NK-92 treated with Interleukin-12 subunit alpha and Interleukin-12 subunit beta, amount 100 ng/mL, for 24 hours (cell line): ENCODE results near the gene SLC27A4.
"Not testable (repeated sequence)": the region's sequence is repeated elsewhere in the genome, so short reads cannot be mapped to it uniquely, and the experiment has no call there.

Source experiments
- DNase-seq: peaks from one replicate; lab custom pipeline; 2025; lab: John Stamatoyannopoulos, UW

Gene SLC27A4

DNA sequence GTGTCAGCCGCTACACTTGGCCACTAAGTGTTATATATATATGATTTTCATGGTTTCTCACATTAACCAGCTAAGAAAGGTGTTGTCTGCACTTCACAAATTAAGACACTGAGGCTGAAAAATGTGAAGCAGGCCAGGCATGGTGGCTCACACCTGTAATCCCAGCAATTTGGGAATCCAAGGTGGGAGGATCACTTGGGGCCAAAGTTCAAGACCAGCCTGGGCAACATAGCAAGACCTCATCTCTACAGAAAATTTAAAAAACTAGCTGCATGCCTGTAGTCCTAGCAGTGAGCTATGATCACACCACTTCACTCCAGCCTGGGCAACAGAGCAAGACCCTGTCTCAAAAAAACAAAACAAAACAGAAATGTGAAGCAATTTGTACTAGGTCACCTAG is 15.9 kb upstream of the SLC27A4 start:
- no peak for DNase-seq

DNA sequence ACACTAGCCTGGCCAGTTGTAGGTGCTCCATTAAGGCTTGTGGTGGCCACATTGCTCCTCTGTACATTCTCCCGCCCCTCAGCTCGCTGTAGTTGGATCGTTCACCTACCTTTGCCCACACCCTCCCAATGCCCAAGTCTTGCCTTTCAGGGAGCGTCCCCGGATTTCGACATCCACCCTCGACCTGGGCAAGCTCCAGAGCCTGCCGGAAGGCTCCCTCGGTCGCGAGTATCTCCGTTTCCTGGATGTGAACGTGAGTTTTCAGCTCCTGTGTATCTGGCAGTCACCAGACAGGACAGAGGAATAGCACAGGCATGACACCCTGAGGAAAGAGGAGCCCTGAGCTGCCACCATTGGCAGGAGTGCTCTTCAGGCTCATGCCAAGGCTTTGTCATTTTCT is 14.7 kb upstream of the SLC27A4 start:
- no peak for DNase-seq

DNA sequence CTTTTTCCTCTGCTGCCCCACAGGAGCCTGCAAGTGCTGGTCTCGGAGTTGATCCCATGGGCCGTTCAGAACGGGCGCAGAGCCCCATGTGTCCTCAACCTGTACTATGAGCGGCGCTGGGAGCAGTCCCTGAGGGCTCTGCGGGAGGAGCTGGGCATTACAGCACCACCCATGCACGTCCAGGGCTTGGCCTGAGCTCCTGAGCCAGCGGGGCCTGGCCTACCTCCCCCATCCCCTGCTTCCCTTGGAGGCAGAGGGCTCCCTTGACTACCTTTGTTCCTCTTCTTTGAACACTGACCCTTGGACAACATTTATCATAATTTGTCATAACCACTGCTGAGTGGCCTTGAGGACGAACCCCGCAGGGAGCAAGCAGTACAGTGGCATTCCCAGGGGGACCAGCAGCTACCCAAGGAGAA is 6.9 kb upstream of the SLC27A4 start:
- no peak for DNase-seq

DNA sequence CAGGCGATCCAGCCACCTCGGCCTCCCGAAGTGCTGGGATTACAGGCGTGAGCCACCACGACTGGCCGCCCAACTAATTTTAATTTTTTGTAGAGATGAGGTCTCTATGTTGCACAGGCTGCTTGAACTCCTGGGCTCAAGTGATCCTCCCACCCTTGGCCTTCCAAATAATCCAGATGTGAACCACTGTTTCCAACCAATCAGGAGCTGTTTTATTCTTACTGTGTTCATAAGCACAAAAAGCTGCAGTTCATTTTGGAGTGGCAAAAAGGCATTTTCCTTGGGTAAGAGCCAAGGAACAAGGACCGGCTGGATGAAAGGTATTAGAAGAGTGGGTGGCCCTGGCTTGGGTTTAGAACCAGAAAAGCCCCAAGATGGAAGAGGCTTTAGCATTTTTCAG is 5.2 kb upstream of the SLC27A4 start:
- no peak for DNase-seq

DNA sequence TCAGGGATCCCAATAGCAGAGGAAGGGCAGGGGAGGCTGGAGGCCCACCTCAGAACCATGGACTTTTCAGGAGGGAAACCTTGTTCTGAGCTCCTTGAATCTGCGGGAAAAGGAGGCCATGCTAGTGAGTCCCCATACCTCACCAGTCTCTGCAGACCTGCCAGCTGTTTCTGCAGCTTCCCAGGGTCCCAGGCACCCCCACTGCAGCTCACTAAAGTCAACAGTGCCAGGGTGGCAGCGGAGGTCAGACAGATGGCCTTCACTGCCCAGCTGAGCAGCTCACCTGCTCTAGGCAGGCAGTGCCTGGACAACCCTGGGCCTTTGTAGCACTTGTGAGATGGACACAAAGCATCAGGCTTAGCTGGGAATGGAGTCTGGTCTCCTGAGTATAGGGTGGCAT is 4.4 kb upstream of the SLC27A4 start:
- no peak for DNase-seq

DNA sequence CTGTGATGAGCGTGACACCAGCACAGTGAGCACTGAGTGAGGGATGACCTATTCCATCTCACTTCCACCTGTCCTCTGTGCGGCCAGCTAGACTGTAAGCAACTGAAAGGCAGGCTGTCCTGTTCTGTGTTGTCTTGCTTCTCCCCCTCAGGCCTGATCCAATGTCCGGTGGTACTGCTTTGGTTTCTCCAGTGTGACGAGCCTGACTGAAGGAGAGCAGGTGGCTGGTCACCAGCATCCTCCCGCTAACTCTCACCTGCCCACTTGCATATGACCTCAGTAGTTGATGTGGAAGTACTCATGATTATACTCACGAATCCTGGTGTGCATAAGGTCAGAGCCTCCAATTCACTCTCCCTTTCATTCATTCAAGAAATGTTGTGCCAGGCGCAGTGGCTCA is 2.4 kb upstream of the SLC27A4 start:
- no peak for DNase-seq

DNA sequence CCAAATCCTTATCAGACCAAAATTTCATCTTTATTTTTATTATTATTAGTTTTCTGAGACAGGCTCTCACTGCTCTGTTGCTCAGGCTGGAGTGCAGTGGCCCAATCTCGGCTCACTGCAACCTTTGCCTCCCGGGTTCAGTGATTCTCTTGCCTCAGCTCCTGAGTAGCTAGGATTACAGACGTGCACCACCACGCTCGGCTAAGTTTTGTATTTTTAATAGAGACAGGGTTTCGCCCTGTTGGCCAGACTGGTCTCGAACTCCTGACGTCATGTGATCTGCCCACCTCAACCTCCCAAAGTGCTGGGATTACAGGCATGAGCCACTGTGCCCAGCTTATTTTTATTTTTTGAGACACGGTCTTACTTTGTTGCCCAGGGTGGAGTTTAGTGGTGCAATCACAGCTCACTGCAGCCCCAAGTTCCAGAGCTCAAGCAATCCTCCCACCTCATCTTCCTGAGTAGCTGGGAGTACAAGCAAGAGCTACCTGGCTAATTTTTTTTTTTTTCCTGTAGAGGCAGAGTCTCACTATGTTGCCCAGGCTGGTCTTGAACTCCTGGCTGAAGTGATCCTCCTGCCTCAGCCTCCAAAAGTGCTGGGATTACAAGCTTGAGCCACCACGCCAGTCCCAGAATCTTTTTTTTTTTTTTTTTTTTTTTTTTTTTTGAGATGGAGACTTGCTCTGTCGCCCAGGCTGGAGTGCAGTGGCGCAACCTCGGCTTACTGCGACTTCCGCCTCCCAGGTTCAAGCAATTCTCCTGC is 1.3 kb upstream of the SLC27A4 start:
- DNase-seq = not testable (repeated sequence)

DNA sequence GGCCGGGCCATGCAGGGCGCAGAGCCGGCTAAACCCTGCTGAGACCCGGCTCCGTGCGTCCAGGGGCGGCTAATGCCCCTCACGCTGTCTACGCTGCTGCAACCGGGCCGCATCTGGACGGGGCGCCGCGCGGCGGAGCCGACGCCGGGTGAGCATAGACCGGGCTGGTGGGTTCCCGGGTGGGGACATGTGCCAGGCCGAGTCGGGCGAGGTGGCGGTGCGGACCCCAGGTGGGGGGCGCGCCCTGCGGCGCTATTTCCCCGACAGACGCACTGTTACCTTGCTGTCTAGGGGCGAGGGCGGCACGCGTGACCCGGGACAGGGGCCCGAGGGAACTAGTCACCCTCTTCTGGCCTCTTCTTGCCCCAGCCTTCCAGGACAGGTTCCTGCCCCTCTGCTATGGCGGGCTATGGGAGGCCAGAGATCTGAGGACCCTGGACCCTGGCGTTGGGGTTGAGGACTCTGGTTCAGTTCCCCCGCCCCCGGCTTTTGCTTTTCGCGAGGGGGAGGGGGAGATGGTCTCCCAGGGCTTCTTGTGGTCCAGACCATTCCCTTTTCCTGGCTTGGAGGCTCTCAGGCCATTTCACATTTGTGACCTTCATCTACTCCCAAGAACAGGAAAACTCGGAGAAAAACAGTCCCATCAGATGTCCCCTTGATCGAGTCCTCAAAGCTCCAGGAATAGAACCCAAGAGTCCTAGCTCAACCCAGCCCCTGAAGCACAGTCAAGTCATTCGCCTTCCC is 536 bp downstream of the SLC27A4 start:
- no peak for DNase-seq

DNA sequence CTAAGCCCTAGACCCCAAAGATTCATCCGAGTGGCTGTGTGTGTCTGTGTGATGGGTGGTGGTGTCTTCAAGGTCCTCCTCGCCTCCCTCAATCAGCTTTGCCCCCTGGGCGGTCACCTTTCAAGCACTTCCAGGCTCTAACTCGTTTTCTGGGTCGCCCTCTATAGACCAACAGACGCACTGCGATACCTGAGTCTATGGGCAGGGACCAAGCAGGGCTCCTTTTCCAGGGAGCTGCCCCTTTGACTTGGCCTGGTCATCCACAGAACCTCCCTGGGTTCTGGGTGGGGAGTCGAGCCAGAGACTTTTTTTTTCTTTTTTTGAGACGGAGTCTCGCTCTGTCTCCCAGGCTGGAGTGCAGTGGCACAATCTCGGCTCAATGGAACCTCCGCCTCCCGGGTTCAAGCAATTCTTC is 1.1 kb downstream of the SLC27A4 start:
- DNase-seq = peak; percentile 67

DNA sequence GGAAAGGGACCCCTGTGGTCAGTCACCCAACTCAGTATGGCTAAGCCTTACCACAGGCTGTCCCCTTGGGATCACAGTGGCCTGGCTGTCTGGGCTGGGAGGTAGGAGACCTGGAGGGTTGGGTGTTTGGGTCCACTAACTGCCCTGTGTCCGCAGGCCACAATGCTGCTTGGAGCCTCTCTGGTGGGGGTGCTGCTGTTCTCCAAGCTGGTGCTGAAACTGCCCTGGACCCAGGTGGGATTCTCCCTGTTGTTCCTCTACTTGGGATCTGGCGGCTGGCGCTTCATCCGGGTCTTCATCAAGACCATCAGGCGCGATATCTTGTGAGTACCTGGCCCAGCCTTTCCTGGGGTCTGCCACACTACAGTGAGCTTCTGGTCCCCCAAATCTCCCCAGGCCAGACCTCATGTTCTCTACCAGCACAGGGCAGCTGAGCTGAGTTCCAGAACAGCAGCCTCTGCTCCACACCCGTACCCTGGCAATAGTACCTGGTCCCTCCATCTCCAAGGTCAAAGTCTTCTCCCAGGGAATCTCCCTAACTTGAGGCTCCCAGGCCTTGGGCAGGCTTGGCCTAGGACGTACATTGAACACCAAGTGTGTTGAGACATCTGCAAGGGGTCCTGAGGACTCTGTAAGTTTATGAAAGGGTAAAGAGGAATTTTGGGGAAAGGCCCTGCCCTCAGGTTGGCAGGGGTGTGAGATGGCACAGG is 2.8 kb downstream of the SLC27A4 start:
- DNase-seq = no peak

DNA sequence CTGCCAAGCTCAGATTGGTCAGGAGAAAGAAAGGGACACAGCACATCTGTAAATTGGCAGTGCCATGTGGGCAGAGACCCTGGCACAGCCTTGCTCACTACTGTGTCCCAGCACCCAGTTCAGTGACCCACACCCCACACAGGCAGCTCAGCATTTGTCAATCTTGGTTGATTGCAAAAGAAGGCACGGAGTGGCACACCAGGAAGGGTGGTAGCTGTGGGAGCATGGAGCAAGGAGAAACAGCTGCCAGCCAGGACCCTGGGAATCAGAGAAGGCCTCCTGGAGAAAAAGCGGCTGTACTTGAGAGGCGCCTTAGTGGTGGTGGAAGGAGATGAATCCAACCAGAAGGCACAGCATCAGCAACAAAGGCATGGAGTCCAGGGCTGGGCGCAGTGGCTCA is 3.5 kb downstream of the SLC27A4 start:
- DNase-seq = no peak

DNA sequence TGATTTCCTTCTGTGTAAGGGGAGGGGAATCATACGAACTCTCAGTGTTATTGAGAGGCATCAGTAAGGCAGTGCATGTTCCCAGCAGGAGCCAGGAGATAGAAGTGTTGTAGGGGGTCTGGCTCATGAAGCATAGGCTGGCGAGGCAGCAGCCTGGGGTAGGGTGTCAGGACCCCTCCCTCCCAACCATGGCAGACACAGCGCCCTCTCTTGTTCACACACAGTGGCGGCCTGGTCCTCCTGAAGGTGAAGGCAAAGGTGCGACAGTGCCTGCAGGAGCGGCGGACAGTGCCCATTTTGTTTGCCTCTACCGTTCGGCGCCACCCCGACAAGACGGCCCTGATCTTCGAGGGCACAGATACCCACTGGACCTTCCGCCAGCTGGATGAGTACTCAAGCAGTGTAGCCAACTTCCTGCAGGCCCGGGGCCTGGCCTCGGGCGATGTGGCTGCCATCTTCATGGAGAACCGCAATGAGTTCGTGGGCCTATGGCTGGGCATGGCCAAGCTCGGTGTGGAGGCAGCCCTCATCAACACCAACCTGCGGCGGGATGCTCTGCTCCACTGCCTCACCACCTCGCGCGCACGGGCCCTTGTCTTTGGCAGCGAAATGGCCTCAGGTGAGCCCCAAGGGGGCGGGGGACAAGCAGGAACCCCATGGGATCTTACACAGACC is 4.7 kb downstream of the SLC27A4 start:
- DNase-seq = no peak

DNA sequence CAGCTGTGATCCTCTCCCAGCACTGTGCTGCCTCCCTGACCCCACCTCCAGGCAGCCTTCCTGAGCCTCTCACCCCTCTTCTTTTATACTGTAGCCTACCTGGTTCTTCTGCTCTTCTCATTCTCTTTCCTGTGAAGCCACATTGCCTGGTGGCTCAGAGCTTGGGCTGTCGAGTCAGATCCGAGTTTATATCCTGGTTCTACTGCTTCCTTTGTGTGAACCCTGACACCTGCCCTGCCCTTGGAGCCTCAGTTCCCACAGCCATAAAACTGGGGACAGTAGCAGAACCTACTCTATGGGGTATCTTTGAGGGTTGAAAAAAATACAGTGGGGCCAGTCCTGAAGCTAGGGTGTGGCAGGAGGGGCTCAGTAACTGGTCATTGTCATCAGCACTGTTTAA is 8.8 kb downstream of the SLC27A4 start:
- no peak for DNase-seq

DNA sequence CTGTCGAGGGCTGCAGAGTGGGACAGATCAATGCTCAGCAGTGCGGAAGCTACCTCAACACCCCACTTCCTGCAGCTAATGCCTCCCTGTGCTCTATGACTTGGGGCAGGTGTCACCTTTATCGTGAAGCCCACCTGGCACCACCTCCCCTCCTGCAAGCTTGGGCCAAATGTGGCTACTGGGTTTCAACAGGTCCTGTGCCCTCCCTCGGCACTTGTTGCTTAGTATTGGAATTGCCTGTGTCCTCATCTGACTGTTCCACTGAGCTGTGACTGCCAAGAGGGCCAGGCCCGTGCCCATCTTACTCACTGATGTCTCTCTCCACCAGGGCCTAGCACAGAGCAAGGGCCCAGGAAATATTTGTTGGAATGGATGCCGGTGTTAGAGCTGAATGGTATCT is 9.4 kb downstream of the SLC27A4 start:
- DNase-seq = no peak

DNA sequence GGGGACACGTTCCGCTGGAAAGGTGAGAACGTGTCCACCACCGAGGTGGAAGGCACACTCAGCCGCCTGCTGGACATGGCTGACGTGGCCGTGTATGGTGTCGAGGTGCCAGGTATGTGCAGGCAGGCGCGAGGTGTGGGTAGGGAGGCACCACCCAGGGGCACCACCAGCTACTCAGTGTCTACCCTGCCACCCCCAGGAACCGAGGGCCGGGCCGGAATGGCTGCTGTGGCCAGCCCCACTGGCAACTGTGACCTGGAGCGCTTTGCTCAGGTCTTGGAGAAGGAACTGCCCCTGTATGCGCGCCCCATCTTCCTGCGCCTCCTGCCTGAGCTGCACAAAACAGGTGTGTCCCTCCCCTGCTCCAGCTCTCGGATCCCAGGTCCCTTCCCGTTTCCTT is 15.1 kb downstream of the SLC27A4 start:
- DNase-seq = no peak

DNA sequence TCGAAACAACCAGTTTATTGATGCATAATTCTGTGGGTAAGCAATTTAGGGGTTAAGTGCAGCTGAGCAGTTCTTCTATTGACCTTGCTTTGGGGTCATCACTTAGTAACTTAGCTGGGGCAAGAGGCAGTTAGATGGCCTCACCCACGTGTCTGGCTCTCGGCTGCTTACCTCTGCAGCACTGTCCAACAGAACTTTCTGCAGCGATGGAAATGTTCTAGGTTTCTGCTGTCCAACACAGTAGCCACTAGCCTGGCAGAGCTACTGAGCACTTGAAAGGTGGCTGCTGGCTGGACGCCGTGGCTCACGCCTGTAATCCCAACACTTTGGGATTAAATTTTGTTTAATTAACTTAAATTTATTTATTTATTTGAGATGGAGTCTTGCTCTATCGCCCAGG is 17.8 kb downstream of the SLC27A4 start:
- DNase-seq = no peak

DNA sequence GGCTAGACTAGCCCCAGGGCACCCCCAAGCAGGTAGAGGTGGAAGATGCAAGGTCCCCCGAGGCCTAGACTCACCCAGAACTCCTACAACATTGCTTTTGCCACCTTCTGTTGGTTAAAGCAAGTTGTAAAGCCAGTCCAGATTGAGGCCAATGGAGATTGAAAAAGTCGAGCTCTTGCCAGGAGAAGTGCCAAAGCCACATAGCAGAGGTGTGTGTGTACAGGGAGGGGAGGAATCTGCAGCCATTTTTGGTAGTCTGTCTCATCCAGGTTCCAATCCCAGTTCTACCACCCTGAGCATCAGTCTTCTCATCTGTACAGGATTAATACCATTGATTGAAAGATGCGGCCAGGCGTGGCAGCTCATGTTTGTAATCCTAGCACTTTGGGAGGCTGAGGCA is 18.5 kb downstream of the SLC27A4 start:
- no peak for DNase-seq

DNA sequence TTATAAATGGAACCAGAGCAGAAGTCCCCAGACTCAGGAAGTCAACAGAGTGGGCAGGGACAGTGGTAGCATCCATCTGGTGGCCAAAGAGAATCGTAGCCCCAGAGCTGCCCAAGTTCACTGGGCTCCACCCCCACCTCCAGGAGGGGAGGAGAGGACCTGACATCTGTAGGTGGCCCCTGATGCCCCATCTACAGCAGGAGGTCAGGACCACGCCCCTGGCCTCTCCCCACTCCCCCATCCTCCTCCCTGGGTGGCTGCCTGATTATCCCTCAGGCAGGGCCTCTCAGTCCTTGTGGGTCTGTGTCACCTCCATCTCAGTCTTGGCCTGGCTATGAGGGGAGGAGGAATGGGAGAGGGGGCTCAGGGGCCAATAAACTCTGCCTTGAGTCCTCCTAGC is 20.5 kb downstream of the SLC27A4 start:
- no peak for DNase-seq

DNA sequence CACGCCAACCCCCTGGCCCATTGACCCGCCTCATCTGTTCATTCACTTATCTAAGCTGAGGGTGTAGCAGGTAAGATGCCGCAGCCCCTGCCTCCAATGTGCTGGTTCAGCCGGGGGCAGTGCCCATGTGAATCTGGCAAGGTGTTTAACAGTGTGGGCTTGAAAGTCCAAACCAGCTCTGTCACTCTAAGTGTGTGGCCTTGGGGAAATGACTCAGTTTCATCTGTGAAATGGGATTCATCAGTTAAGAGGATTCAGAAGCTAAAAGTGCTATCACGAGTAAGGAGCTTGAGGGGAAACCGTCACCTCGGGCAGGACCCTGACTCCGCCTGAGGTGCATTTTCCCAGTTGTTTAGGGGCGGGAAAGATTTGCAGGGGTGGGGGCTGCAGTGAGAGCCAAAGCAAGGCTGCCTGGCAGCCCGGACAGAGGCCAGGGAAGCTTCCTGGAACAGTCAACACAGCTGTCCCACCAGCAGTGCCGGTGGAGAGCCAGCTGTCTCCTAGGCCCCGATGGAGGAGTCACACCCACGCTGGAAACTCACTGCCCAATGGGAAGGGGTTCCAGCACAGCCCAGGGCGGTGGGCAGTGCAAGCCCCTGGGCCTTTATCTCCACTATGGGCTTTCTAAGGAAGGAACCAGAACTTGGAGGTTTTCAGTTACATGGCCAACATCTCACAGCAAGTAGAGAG is 21.1 kb downstream of the SLC27A4 start:
- no peak for DNase-seq

DNA sequence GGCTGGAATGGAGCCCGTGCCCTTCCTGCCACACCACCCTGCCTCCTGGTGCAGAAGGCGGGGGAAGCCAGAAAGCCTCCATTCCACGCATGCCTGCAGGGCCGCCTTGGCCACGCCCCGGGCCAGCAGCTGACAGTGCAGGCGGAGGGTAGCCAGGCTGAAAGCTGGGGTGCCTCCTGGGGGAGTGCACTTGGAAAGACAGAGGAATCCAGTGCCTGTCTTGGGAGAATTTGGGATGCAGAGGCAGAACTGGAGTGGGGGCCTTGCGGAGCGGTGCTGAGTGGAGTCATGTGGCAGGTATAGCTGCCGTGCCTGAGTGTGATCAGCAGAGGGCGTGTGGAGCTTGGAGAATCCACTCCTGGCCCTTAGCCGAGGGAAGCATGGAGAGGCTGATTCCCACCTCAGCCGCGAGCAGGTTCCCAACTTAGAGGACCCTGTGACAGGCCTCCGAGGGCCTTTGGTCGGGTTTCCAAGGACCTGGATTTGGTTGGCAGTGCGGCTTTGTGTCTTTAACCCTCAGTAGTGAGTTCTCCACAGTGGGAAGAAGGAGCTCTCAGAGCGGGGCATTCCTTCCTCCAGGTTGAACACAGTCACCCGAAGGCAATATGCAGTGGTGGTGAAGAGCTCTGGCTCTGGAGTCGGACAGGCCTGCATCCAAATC is 21.8 kb downstream of the SLC27A4 start:
- peak; percentile 9 for DNase-seq

DNA sequence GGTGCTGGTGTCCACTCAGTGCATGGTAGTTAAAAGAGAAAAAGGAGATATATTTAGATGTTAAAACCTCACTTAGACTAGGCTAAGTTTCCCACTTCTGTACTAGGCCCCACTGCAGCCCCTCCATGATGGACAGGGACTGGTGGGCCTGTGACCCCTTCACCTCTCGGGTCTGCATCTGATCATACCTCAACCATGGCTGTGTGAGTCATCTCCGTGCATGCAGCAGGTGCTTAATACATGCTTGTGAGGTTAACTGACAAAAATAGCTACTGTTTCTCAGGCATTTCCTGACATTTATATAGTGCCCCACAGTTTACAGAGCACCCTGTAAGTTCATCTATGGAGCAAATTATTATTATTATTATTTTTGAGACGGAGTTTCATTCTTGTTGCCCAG is 22.4 kb downstream of the SLC27A4 start:
- DNase-seq = no peak
